GM19035 (cell line): ENCODE results near the gene PLCB3.
A peak's percentile ranks its signal among the peaks of the same experiment; 100 is the strongest.

ENCODE experiments used
- ATAC-seq: cut with Tn5 transposase; IDR thresholded peaks from one replicate; pipeline ENCODE4 v1.9.1; 2021; ENCODE audit not compliant: unreplicated experiment

The PLCB3 gene

DNA sequence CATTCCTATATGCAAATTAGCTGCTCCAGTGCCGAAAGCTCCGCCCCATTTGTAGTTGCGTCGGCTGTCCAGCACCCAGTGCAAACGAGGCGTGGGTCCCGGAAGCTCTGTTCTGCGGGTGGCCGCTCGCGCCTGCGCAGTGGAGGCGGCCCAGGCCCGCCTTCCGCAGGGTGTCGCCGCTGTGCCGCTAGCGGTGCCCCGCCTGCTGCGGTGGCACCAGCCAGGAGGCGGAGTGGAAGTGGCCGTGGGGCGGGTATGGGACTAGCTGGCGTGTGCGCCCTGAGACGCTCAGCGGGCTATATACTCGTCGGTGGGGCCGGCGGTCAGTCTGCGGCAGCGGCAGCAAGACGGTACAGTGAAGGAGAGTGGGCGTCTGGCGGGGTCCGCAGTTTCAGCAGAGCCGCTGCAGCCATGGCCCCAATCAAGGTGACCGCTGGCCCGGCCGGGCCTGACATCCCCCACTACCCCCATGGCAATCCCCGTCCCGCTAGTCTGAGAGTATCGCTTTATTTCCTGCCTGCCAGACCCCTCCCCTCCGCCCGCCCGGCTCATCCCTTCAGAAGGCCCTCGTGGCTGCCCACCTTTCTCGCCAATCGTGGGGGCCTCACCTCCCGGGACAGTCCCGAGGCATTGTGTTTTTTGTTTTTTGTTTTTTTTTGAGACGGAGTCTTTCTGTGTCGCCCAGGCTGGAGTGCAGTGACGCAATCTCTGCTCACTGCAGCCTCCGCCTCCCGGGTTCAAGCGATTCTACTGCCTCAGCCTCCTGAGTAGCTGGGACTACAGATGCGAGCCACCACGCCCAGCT is 66.8 kb downstream of the PLCB3 start, which contains the start of gene PRDX5:
Gene PRDX5, plus strand, starts transcription at position 161 of the 805 bp plus-strand sequence. Its CDS starts 95 bp downstream, at position 256.
- peak; percentile 80 for ATAC-seq
